Endothelial cell (in vitro differentiated cells): ENCODE measurements around the gene LIPG. TPM values are rescaled to one million over a fixed set of nuclear protein-coding genes. Genes with fewer than 3 reads are reported as not detected.

ENCODE experiments used
- DNase-seq: peaks from one replicate; pipeline ENCODE4 v3.0.0; 2021; ENCODE audit warnings: low spot score
- H3K27ac Mint-ChIP-seq: one replicate; pipeline ENCODE4 v1.8.0; 2021; ENCODE audit warnings: mixed read lengths, inconsistent platforms; ENCODE audit not compliant: unreplicated experiment
- H3K27me3 Mint-ChIP-seq: one replicate; pipeline ENCODE4 v1.8.0; 2021; ENCODE audit warnings: mild to moderate bottlenecking, moderate library complexity, mixed read lengths, inconsistent platforms; ENCODE audit not compliant: unreplicated experiment
- H3K36me3 Mint-ChIP-seq: one replicate; pipeline ENCODE4 v1.8.0; 2021; ENCODE audit warnings: mild to moderate bottlenecking, low read depth, mixed read lengths, inconsistent platforms; ENCODE audit not compliant: unreplicated experiment
- H3K4me1 Mint-ChIP-seq: one replicate; pipeline ENCODE4 v1.8.0; 2021; ENCODE audit warnings: mild to moderate bottlenecking, mixed read lengths, inconsistent platforms; ENCODE audit not compliant: unreplicated experiment
- H3K4me3 Mint-ChIP-seq: one replicate; pipeline ENCODE4 v1.8.0; 2021; ENCODE audit warnings: mild to moderate bottlenecking, mixed read lengths, inconsistent platforms; ENCODE audit not compliant: unreplicated experiment
- H3K9me3 Mint-ChIP-seq: one replicate; pipeline ENCODE4 v1.8.0; 2021; ENCODE audit warnings: mixed read lengths, inconsistent platforms; ENCODE audit not compliant: unreplicated experiment
- total RNA-seq: library from RNA; stranded (reverse); fragmentation: NEBNext Ultra II Directional; extraction: Animal tissue kit (Norgen Biotek cat#: 25700); gene quantifications from one replicate; pipeline ENCODE4 v1.2.1, GENCODE V29; 2021; ENCODE audit not compliant: unreplicated experiment
- TF ChIP-seq, protein P1 (sequence below): fragments of 200-600 bp; sonication (generic); IDR thresholded peaks from one replicate; pipeline ENCODE4 v1.5.0; 2021; ENCODE audit warnings: antibody characterized with exemption; ENCODE audit not compliant: unreplicated experiment

Gene LIPG
- total RNA-seq, 1 donor from 2014 or later, result 19.6 TPM

GRCh38 chr18:49610022-49610445 lies 48.2 kb downstream of the LIPG start:
- Mint-ChIP-seq H3K9me3 (no peaks in the 10 kb centered on the region), H3K27ac (no peak overlapping the region), H3K27me3 (peaks cover 3% of the 10 kb centered on the region), H3K4me1 (peaks cover 16% of the 10 kb centered on the region), H3K36me3 (peaks cover 4% of the 10 kb centered on the region), H3K4me3 (no peak overlapping the region)
- DNase-seq, result no peak
- TF ChIP-seq, protein P1, sequence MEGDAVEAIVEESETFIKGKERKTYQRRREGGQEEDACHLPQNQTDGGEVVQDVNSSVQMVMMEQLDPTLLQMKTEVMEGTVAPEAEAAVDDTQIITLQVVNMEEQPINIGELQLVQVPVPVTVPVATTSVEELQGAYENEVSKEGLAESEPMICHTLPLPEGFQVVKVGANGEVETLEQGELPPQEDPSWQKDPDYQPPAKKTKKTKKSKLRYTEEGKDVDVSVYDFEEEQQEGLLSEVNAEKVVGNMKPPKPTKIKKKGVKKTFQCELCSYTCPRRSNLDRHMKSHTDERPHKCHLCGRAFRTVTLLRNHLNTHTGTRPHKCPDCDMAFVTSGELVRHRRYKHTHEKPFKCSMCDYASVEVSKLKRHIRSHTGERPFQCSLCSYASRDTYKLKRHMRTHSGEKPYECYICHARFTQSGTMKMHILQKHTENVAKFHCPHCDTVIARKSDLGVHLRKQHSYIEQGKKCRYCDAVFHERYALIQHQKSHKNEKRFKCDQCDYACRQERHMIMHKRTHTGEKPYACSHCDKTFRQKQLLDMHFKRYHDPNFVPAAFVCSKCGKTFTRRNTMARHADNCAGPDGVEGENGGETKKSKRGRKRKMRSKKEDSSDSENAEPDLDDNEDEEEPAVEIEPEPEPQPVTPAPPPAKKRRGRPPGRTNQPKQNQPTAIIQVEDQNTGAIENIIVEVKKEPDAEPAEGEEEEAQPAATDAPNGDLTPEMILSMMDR, result no peak

DNA sequence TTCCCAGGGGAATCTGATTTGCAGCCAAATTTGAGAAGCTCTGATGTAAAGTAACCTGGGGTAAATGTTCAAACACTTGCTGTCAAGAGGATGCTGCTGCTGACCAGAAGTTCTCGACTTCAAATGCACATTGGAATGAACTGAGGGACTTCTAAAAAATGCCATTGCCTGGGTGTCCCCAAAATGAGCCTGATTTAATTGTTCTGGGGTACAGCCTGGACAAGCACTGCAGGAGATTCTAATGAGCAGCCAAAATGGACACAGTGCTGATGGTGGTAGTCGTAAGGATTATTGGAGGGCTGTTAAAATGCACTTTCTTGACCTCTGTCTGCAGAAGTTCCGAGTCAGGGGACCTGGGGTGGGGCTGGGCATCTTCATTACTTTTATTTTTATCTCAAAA lies 49.5 kb downstream of the LIPG start:
- TF ChIP-seq, protein P1, result no peak
- Mint-ChIP-seq H3K9me3 (no peaks in the 10 kb centered on the region), H3K36me3 (no peaks in the 10 kb centered on the region), H3K4me3 (no peak overlapping the region), H3K27ac (no peak overlapping the region), H3K4me1 (peaks cover 24% of the 10 kb centered on the region), H3K27me3 (peaks cover 5% of the 10 kb centered on the region)
- DNase-seq, result no peak

DNA sequence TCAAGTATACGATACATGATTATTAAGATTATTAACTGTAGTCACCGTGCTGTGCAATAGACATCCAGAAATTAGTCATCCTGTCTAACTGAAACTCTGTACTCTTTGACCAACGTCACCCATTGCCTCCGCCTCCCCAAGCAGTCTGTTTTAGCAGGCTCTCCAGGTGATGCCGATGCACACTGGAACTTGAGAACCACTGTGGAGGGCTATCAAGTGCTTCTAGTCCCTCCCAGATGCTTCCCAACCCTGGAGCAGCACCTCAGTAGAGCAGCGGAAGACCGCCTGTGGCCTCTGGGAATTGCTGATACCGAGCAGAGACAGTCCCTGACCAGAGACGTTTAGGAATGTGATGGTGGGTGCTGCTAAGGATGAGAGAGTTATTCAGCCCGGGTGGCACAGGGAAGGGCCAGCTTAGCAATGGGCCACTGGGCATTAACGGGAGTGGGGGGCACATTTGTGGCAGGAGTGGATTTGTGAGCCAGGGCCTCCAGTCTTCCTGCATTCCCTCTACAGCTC lies 50.7 kb downstream of the LIPG start:
- no peak overlapping the region for H3K4me3 Mint-ChIP-seq
- peaks cover 24% of the 10 kb centered on the region for H3K4me1 Mint-ChIP-seq
- H3K27ac Mint-ChIP-seq, result no peak overlapping the region
- H3K36me3 Mint-ChIP-seq, result no peaks in the 10 kb centered on the region
- TF ChIP-seq, protein P1, result no peak
- DNase-seq, result no peak
- peaks cover 5% of the 10 kb centered on the region for H3K27me3 Mint-ChIP-seq
- no peaks in the 10 kb centered on the region for H3K9me3 Mint-ChIP-seq

DNA sequence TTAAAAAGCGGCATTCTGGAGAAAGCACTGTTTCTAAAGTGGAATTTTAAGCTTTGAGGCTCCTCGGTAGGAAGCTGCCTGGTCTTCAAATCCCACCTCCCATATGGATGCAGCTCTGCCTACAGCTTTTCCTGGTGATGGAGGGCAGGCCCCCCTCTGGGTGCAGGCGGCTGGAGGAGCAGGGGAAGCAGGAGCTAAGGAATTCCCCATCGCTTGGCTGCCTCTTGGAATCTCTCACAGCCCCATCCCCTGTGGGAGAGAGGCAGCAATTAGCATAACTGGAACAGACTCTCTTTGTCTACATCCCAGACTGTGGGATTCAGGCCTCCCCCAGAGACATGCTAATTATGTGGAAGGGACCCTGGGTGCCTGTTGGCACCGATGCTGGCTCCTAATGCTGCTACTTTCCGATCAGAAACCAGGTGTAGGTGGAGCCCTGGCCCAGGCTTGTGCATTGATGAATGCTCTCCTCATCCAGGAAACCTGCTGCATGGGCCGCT lies 51.3 kb downstream of the LIPG start:
- Mint-ChIP-seq H3K27me3 (peaks cover 5% of the 10 kb centered on the region), H3K4me1 (peaks cover 27% of the 10 kb centered on the region), H3K27ac (no peak overlapping the region), H3K9me3 (no peaks in the 10 kb centered on the region), H3K4me3 (no peak overlapping the region), H3K36me3 (no peaks in the 10 kb centered on the region)
- DNase-seq, result no peak
- TF ChIP-seq, protein P1, result no peak

DNA sequence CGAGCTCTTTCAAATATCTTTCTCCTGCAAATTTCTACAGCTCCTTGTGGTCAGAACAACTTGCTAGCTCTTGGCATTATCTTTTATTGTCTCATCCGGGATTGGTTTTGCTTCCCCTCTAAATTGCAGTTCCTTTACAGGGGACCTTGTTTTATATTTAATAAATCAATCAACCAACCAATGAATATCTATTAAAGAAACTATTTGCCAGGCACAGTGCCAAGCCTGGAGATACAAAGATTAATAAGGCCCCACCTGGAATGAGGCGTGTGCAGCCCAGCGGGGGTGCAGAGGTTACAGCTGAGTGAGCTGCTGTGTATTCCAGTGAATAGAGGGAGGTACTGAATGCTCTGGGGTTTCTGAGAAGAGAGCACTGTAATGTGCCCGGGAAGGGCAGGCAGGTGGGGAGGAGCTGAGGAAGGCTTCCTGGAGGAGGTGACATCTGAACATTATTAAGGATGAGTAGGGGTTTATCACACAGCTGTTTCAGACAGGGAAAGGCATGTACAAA lies 51.8 kb downstream of the LIPG start:
- Mint-ChIP-seq H3K36me3 (no peaks in the 10 kb centered on the region), H3K27me3 (peaks cover 5% of the 10 kb centered on the region), H3K4me3 (no peak overlapping the region), H3K4me1 (peaks cover 28% of the 10 kb centered on the region), H3K9me3 (no peaks in the 10 kb centered on the region), H3K27ac (no peak overlapping the region)
- no peak for DNase-seq
- TF ChIP-seq, protein P1, result no peak
